Measurements from ENCODE around the gene ZFYVE19.

The ZFYVE19 gene

GRCh38 chr15:40807028-40807887 lies at the start of gene ZFYVE19, which contains the start of gene DNAJC17:
TSS of gene ZFYVE19 (plus strand) at chr15:40807089. CDS start at chr15:40807590, 501 bp downstream.
TSS of gene DNAJC17 (minus strand) at chr15:40807473. CDS start at chr15:40807446, 27 bp downstream.
- DNase-seq, result peak; percentile 96

DNA sequence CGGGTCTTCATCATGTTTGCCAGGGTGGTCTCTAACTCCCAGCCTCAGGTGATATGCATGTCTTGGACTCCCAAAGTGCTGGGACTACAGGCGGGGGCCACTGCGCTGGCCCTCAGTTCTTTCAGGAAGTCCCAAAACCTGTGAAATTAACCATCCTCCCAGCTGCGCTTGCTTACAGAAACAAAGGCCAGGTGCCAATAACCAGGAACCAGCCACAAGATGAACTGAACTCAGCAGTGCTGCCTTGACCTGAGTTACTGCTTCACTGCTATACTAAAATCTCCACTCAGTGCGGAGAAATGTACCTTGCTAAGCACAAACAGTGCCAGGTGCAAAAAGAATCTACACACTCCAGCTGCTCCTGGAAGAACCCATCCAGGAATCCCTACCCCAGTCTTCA lies 46.9 kb upstream of the ZFYVE19 start:
- no peak for DNase-seq

DNA sequence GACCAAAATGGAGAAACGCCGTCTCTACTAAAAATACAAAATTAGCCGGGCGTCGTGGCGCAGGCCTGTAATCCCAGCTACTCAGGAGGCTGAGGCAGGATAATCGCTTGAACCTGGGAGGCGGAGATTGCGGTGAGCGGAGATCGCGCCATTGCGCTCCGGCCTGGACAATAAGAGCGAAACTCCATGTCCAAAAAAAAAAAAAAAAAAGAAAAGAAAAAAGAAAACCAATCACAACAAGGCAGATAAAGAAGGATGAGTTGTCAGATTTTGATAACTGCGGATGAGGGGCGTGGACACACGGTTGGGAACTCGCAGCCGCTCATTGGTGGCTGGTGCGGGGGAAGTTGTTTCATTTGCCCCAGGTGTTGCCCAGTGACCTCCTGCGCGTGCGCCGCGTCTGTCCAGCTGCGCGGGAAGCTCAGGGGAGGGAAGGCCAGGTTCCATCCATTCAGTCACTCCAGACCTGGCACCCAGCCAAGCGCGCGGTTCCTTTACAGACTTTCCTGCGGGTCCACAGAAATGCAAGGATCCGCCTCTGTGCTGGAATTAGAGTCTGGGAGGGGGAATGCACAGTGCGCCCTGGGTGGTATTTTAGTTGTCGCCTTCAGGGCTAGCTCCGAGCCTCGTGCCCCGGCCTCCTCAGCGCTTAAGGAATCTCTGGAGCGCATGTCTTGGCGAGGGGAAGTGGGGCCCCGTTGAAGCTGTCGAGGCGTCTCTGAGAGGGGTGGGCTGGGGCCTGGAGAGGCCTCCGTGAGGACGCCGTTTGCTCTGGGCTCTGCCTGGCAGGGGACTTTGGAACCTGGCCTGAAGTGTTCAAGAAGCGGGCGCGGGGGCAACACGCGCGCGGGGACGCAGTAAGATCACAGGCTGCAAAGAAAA lies 43.7 kb upstream of the ZFYVE19 start:
- DNase-seq, result no peak

GRCh38 chr15:40763801-40764628 lies 42.9 kb upstream of the ZFYVE19 start, which contains the start of gene GCHFR:
TSS of gene GCHFR (plus strand) at chr15:40764068. CDS start at chr15:40764181, 113 bp downstream.
- DNase-seq, result peak; percentile 91

GRCh38 chr15:40764629-40765103 lies 42.2 kb upstream of the ZFYVE19 start:
- DNase-seq, result no peak

DNA sequence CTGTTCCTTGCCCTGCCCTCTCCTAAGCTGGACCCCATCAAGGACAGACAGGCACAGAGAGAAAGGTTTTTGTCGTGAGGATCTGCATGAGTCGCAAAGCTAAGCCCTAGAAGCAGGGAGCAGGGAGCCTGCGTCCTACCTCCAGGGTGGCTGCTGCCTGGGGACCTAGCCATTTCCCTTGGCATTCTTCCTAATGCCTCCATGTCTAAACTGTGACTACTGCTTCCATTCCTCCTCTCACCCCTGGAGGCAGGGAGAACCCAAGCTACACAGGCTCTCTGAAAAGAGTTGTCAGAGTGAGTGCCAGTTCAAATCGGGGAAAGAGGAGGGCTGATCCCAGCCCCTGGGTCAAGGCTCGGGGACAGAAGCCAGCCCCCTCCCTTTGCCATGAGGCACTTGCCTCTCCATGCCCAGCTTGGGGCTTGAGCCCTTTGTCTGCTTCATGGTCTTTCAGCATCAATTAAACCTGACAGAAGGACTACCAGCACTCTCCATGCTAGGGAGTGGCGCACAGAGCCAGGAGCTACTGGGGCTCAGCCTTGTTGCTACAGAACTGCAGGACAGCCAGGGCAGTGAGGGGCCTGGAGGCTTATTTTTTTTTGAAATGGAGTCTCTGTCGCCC lies 40.6 kb upstream of the ZFYVE19 start:
- peak; percentile 72 for DNase-seq

GRCh38 chr15:40766906-40767837 lies 39.7 kb upstream of the ZFYVE19 start:
- no peak for DNase-seq

GRCh38 chr15:40767838-40768500 lies 38.9 kb upstream of the ZFYVE19 start:
- no peak for DNase-seq

- DNase-seq, result no peak
These were observed 38.2 kb upstream of the ZFYVE19 start for GRCh38 chr15:40768521-40769273.

GRCh38 chr15:40769274-40770146 lies 37.4 kb upstream of the ZFYVE19 start, which contains the start of gene C15orf62:
TSS of gene C15orf62 (plus strand) at chr15:40769980. CDS start at chr15:40770496, 516 bp downstream.
- DNase-seq, result peak; percentile 37

DNA sequence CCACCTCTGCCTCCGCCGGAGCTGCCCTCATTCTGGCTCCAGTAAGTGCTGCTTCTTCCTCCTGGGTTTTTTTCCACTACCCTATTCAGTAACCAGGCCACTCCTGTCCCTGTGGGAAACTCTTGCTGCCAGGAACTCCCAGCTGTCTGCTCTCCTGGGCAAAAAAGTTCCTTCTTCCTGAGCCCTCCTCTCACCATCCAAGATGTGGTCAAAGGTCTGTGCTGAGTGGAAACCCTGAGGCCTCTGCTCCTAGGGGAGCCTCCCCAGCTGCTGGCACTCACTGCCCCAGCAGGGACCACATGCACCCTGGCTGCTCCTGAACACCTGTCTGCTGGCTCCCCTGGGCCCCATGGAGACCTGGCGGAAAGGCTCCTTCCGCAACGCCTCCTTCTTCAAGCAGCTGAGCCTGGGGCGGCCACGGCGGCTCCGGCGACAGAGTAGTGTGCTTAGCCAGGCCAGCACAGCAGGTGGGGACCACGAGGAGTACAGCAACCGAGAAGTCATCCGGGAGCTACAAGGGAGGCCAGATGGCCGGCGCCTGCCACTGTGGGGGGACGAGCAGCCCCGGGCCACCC lies 36.7 kb upstream of the ZFYVE19 start:
- peak; percentile 49 for DNase-seq

DNA sequence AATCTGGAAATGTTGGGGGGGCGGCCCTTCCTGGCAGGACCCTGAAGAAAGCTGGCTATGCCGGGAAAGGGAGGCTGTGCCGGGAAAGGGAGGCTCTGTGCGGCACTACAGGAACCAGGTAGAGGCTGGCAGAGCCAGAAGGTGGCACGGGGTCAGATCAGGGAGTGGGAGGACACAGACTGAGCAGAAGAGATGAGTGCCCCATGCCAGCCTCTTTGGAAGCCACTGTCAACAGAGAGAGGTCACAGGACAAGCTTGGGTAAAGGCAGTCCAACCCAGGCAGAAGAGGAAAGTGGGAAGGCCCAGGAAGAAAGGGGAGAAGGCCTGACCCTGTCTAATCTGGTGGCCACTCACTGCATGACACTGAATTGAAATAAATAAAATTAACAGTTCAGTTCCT lies 35.6 kb upstream of the ZFYVE19 start:
- DNase-seq, result no peak

DNA sequence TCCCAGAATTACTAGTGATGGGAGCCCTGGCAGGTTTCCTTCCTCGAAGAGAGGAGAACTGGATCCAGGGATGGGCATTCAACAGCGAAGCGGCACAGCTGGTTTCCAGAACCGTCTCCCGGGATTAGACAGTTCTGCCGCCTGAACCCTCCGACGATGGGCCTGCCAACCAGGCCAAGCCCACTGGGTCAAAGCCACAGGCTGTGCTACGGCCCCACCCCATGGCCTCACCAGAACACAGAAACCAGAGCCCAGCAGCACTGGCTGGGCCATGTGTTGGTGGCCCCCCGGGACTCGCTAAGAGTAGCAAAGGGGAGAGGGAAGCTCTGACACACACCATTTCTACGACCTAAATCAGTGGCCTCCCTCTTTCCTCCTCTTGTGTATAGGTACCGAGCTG lies 34.9 kb upstream of the ZFYVE19 start:
- DNase-seq, result no peak

GRCh38 chr15:40773496-40773895 lies 33.4 kb upstream of the ZFYVE19 start:
- DNase-seq, result no peak

GRCh38 chr15:40773902-40774301 lies 33.0 kb upstream of the ZFYVE19 start:
- DNase-seq, result no peak

- no peak for DNase-seq
These were observed 31.9 kb upstream of the ZFYVE19 start for GRCh38 chr15:40775007-40775406.

- DNase-seq, result no peak
These were observed 31.0 kb upstream of the ZFYVE19 start for GRCh38 chr15:40775740-40776536.

All from retina (tissue), 1 donor.